ENCODE measurements around the gene OSBPL10.

OSBPL10 gene

GRCh38 chr3:31729573-31729972, 251.5 kb downstream of the OSBPL10 start:
- DNase-seq, result no peak

GRCh38 chr3:31729082-31729481, 252.0 kb downstream of the OSBPL10 start:
- DNase-seq, result no peak

DNA sequence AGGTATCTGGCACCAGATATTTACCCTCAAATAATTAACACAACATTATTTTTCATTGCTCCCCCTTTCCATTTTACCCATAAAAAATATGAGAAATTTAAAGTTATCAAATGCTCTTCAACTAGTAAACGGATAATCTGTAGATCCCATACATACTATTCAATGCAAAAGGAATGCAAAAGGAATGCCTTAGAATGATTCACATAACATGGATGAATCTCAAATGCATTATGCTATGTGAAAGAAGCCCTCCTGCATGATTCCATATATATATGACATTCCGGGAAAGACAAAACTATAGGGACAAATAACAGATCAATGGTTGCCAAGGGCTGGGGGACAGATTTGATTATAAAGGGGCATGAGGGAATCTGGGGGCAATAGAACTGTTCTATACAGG, 252.7 kb downstream of the OSBPL10 start:
- no peak for DNase-seq

DNA sequence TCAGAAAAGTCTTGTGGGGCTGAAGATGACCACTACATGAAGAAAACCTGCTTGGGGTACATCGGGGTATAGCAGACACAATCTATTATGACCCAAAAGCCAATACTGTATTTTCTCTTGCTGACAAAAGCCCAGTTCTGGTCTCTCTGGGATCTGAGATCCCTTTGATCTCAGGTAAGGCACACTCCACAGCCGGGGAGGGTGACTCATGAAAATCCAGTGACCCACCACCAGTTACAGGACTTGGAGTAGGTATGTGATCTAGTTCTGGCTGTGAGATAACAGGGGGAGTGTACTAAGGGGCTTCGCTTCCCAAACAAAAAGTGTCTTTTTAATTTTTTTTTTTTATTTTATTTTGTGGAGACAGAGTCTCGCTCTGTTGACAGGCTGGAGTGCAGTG, 255.1 kb downstream of the OSBPL10 start:
- DNase-seq, result no peak

- no peak for DNase-seq
Measured at GRCh38 chr3:31725568-31725967, 255.5 kb downstream of the OSBPL10 start.

DNA sequence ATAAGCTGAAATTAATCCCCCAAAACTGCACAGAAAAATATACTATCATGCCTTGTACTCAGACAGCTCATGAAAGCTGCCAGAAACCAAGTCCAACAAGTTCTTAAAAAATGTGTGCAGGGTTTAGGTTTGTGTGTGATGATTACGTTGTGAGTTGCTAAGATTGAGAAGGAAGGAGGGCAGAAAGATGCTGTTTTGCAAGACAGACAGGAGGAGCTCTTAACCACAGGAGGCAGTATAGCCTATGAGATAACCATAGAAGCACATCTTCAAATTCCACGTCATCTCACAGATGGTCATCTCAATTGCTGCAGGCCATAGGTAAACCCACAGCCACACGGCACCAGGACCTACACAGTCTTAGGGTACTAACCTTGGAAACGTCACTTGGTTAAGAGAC, 256.4 kb downstream of the OSBPL10 start:
- no peak for DNase-seq

DNA sequence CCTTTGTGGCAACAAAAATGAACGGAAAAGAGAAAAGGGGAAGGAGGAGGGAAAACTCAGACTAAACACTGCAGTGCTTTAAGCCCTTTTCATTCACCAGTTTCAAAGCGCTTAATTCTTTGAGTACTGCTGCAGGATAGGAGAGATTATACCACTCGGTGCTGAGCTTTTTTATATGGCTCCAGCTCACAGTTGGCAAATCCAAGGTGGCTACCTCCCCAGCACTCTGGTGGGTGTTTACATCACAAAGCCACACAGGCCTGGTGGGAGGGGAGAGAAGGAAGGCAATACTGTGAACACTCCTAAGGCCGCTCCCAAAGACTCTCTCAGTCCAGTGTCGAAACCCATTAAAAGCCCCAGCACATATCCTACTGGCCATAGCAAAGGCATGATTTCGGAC, 256.9 kb downstream of the OSBPL10 start:
- no peak for DNase-seq

DNA sequence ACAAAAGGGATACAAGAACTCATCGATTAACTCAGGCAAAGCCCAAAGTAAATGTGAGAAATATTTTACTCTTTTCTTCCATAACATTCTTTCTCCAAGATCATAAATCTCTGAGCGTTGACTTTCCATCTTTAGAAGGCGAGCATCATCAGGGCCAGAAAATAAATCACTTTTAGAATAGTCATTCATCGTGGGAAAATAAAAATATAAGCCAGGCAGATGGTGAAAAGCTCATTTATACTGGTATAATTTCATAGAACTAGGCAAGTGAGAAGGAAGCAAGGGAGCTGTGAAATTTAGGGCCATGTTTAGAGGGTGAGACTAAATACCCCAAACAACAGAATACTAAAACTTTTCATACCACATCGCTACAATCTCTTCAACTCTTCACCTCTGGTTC, 257.4 kb downstream of the OSBPL10 start:
- no peak for DNase-seq

DNA sequence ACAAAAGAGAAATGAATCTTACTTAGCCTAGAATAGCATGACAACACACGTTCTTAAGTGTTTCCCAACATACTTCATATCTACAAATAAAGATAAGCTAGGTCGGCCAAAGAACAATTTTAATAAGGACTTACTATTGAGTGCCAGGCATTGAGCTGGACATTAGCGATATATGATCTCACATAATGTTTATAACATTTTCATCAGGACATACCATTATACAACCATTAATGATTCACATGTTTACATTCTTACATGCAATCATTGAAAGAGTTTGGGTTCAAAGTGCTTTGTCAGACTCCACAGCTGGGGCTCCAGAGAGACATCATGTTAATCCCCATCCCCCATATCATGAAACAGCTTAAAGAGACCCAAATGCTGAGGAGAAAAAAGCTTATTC, 259.4 kb downstream of the OSBPL10 start:
- DNase-seq, result no peak

DNA sequence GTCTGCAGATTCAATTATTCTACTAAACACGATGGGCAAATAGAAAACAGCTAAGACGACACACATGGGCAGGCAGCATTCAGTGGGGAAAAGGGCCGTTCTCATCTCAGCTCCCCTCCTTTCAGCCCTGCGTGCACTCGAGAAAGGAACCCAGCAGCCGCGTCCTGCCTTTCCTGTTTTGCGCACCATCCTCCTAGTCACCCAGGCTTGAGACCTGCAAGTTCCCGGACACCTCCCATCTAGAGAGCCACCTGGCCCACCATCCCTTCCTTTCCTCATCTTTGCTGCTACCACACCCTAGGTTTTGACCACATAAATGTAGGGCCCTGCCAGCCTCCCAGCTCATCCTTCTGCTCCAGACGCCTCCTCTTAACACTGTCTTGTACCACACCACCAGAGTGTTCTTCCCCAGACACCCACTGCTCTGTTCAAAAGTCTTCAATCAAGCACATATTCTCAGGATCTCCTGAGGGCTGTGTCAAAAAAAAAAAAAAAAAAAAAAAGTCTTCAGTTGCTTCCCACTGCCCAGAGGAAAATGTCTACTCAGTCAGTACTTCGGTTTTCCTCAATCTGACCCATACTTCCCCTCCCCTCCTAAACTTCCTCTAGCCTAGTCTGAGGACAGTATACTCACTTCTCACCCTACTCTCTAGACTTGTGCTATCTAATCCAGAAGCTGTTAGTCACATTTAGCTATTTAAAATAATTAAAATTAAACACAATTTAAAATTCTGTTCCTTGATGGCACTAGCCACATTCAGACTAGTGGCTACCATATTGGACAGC, 266.4 kb downstream of the OSBPL10 start:
- DNase-seq, result no peak

- DNase-seq, result no peak
Measured at GRCh38 chr3:31713816-31714215, 267.2 kb downstream of the OSBPL10 start.

DNA sequence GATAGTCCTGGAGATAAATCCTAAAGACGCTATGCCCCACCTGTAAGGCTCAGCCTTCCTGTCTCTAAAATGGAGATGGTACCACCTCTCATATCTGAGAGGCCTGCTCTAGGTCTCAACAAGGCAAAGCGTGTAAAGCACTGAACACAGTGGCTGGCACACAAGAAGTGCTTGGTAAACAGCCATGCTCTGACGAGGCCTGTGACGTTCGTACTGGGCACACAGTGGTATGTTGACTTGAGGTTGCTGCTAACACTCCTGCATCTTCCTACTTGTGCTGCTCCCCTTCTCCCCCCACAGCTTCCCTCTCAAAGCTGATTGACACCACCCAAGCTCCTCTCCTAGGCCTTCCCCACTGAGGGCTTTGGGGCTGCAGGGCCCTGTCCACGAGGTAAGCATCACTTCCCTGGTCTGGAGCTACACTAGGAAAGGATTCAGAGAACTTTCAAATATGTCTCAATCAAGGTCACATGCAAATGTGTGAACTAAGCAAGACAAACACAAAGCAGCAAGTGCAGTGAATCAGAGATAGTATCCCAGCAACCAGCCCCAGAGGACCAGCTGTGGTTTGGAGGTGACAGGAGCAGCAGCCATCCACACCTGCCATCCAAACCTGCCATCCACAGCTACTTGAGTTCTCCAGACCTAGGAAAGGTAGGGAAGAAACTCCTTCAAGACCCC, 270.8 kb downstream of the OSBPL10 start:
- no peak for DNase-seq

DNA sequence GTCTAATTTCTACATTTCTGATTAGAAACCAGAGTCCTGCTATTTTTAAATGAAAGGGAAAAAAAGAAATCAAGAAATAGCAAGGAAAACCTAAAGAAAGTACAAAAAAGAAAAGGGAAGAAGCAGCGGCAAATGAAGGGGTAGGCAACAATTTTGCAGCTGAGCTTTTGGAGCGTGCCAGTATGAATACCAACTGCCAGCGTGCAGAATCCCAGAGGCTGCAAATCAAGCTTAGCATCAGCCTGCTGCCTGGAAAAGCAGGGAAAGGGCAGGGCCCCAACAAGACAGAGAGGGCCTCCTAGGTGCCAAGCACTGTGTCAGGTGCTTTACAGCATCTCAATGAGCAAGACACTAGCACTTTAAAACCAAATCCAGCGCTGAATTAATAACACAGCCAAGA, 271.5 kb downstream of the OSBPL10 start:
- no peak for DNase-seq

DNA sequence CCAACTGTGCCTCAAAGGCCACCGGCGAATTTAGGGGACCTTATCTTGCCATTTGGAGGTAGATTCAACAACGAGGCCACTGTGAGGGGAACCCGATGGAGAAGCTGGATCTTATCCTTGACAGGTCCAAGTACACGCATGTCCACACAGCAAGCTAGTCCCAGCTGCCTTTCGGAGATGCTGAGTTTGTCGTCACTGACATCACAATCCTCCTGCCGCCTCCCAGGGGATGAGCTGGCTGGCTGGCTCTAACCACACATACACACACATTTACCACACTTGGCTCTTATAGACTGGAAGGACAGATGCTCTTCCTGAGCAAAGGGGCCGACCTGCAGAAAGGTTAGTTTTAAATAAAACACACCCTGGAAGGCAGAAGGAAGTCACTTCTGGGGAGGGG, 272.1 kb downstream of the OSBPL10 start:
- DNase-seq, result no peak

GRCh38 chr3:31707286-31707685, 273.8 kb downstream of the OSBPL10 start:
- DNase-seq, result no peak

- DNase-seq, result no peak
Measured at GRCh38 chr3:31705736-31706135, 275.3 kb downstream of the OSBPL10 start.

GRCh38 chr3:31704591-31705179, 276.4 kb downstream of the OSBPL10 start:
- DNase-seq, result no peak

DNA sequence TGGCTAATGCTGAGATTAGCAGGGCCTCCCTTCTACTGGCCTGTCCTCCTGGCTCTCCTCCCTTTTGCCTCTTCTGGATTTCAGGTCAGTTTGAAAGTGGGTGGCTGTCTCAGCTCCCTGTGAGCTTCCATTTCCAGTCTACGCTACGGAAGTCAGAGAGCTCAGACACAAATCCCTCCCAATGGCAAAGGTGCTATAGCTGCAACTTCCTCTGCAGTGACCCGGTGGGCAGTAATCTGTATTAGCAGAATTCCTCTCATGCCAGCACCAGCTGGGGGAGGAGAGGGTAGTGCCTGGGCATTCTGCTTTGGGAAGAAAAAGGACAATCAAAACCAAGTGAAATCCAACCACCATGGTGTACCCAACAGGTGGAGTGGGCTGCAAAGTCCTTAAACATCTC, 276.9 kb downstream of the OSBPL10 start:
- no peak for DNase-seq

GRCh38 chr3:31701286-31701685, 279.8 kb downstream of the OSBPL10 start:
- no peak for DNase-seq

DNA sequence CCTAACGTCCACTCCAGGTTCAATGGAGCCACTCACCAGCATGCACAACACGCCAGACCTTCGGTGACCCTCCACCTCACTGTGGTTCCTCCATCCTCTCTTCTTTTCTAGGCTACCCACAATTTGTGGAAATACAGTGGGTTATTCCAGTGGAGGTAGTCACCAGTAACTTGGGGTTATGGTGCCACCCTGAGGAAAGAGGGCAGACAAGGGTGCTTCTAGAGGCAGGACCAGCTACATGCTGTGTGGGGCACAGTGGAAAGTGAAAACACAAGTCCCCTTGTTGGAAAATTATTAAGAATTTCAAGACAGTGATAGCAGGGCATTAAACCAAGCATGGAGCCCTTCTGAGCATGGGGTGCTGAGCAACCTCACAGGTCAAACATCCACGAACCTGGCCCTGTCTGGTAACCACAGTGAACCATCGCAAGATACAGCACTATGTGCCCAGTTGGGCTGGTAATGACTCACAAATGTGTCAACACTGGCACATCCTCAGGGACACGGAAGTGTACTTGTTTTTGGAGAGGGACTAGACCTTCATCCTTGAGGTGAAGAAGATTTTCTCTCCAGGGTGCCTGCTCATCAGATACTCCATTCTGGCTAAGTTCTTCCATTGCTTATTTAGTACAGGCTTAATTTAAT, 281.6 kb downstream of the OSBPL10 start:
- DNase-seq, result no peak

- no peak for DNase-seq
Measured at GRCh38 chr3:31696815-31697548, 284.1 kb downstream of the OSBPL10 start.

GRCh38 chr3:31696009-31696297, 285.1 kb downstream of the OSBPL10 start:
- no peak for DNase-seq

Measured in stimulated activated naive CD4-positive, alpha-beta T cell (primary cell).